WTC11 (cell line): ENCODE measurements around the gene ARG2. TPM values are rescaled to one million over a fixed set of nuclear protein-coding genes. Genes with fewer than 3 reads are reported as not detected.

ENCODE experiments used
- ATAC-seq: fragments of 200-7000 bp; cut with Tn5 transposase; 2 replicates; pipeline ENCODE4 v1.10.0; 2021; ENCODE audit warnings: mild to moderate bottlenecking, moderate library complexity
- CTCF ChIA-PET: fragments of 300-600 bp; sonication (Branson Sonifier 250); formaldehyde crosslinking; loops from one replicate; lab custom pipeline; 2021; ENCODE audit warnings: antibody characterized with exemption; lab: Charles Lee
- POLR2A ChIA-PET: fragments of 350-600 bp; sonication (Branson Sonifier 250); formaldehyde crosslinking; loops from one replicate; lab custom pipeline; 2021; ENCODE audit warnings: antibody characterized with exemption; lab: Charles Lee
- DNase-seq: peaks from one replicate; pipeline ENCODE4 v3.0.0; 2021; ENCODE audit warnings: low spot score
- H3K27ac Mint-ChIP-seq: 2 replicates; pipeline ENCODE4 v1.8.0; 2021; ENCODE audit warnings: mixed read lengths
- H3K27me3 Mint-ChIP-seq: 2 replicates; pipeline ENCODE4 v1.8.0; 2021; ENCODE audit warnings: low read depth, mild to moderate bottlenecking, moderate library complexity, mixed read lengths
- H3K36me3 Mint-ChIP-seq: 2 replicates; pipeline ENCODE4 v1.8.0; 2021; ENCODE audit warnings: mixed read lengths
- H3K4me1 Mint-ChIP-seq: 2 replicates; pipeline ENCODE4 v1.8.0; 2022; ENCODE audit warnings: mixed read lengths
- H3K4me3 Mint-ChIP-seq: 2 replicates; pipeline ENCODE4 v1.8.0; 2021; ENCODE audit warnings: mild to moderate bottlenecking, moderate library complexity, mixed read lengths
- H3K9me3 Mint-ChIP-seq: 2 replicates; pipeline ENCODE4 v1.8.0; 2021; ENCODE audit warnings: mixed read lengths
- ARID4B ChIP-seq: sonication (generic); formaldehyde crosslinking; IDR thresholded peaks from 2 replicates; pipeline ENCODE4 v1.8.0; 2023; ENCODE audit warnings: missing genetic modification reagents, mild to moderate bottlenecking, borderline replicate concordance
- CDX4 ChIP-seq: fragments of 250-450 bp; sonication (Bioruptor Pico); IDR thresholded peaks from 2 replicates; pipeline ENCODE4 v1.9.0; 2021; ENCODE audit warnings: moderate library complexity, mild to moderate bottlenecking, inconsistent platforms, borderline replicate concordance
- E2F1 ChIP-seq: sonication (generic); formaldehyde crosslinking; IDR thresholded peaks from 2 replicates; pipeline ENCODE4 v1.8.0; 2022; ENCODE audit warnings: mild to moderate bottlenecking, missing genetic modification reagents
- E2F4 ChIP-seq: sonication (generic); formaldehyde crosslinking; IDR thresholded peaks from 2 replicates; pipeline ENCODE4 v1.8.1; 2022; ENCODE audit warnings: low read depth, mild to moderate bottlenecking, moderate library complexity, missing genetic modification reagents, borderline replicate concordance
- FOXJ3 ChIP-seq: sonication (generic); formaldehyde crosslinking; IDR thresholded peaks from 2 replicates; pipeline ENCODE4 v1.9.0; 2021; ENCODE audit warnings: missing genetic modification reagents, mild to moderate bottlenecking, borderline replicate concordance
- FOXK1 ChIP-seq: sonication (generic); formaldehyde crosslinking; IDR thresholded peaks from 2 replicates; pipeline ENCODE4 v1.8.0; 2022; ENCODE audit warnings: mild to moderate bottlenecking, moderate library complexity, missing genetic modification reagents
- GABPB1 ChIP-seq: sonication (generic); formaldehyde crosslinking; IDR thresholded peaks from 2 replicates; pipeline ENCODE4 v1.8.1; 2023; ENCODE audit warnings: mild to moderate bottlenecking, missing genetic modification reagents
- HMGA2 ChIP-seq: fragments of 250-450 bp; sonication (Bioruptor Pico); IDR thresholded peaks from 2 replicates; pipeline ENCODE4 v1.4.0; 2021; ENCODE audit warnings: mild to moderate bottlenecking, moderate library complexity
- IRF2 ChIP-seq: sonication (generic); formaldehyde crosslinking; IDR thresholded peaks from 2 replicates; pipeline ENCODE4 v1.8.0; 2022; ENCODE audit warnings: low read depth, missing genetic modification reagents, borderline replicate concordance
- MAX ChIP-seq: sonication (generic); formaldehyde crosslinking; IDR thresholded peaks from 2 replicates; pipeline ENCODE4 v1.8.0; 2022; ENCODE audit warnings: mild to moderate bottlenecking, missing genetic modification reagents
- NFATC4 ChIP-seq: fragments of 250-450 bp; sonication (Bioruptor Pico); IDR thresholded peaks from 2 replicates; pipeline ENCODE4 v1.9.0; 2021; ENCODE audit warnings: mild to moderate bottlenecking
- NFE2L1 ChIP-seq: sonication (generic); formaldehyde crosslinking; IDR thresholded peaks from 2 replicates; pipeline ENCODE4 v1.8.1; 2023; ENCODE audit warnings: missing genetic modification reagents
- NFYB ChIP-seq: sonication (generic); formaldehyde crosslinking; conservative IDR thresholded peaks from 2 replicates; pipeline ENCODE4 v1.8.0; 2022; ENCODE audit warnings: low read depth, missing genetic modification reagents
- NR1H2 ChIP-seq: sonication (generic); formaldehyde crosslinking; IDR thresholded peaks from 2 replicates; pipeline ENCODE4 v1.9.0; 2021; ENCODE audit warnings: mild to moderate bottlenecking, moderate library complexity, missing genetic modification reagents
- OVOL2 ChIP-seq: fragments of 250-450 bp; sonication (Bioruptor Pico); IDR thresholded peaks from 2 replicates; pipeline ENCODE4 v1.9.0; 2021; ENCODE audit warnings: mild to moderate bottlenecking, borderline replicate concordance
- PRDM15 ChIP-seq: sonication (generic); formaldehyde crosslinking; IDR thresholded peaks from 2 replicates; pipeline ENCODE4 v1.8.0; 2022; ENCODE audit warnings: missing genetic modification reagents
- PREB ChIP-seq: sonication (generic); formaldehyde crosslinking; IDR thresholded peaks from 2 replicates; pipeline ENCODE4 v1.8.1; 2022; ENCODE audit warnings: mild to moderate bottlenecking, missing genetic modification reagents, moderate library complexity, borderline replicate concordance
- PRRX2 ChIP-seq: fragments of 250-450 bp; sonication (Bioruptor Pico); IDR thresholded peaks from 2 replicates; pipeline ENCODE4 v1.8.0; 2021; ENCODE audit warnings: mild to moderate bottlenecking
- TEAD1 ChIP-seq: sonication (generic); formaldehyde crosslinking; IDR thresholded peaks from 2 replicates; pipeline ENCODE4 v1.8.0; 2022; ENCODE audit warnings: mild to moderate bottlenecking, missing genetic modification reagents
- ZBTB43 ChIP-seq: sonication (generic); formaldehyde crosslinking; IDR thresholded peaks from 2 replicates; pipeline ENCODE4 v1.8.1; 2023; ENCODE audit warnings: mild to moderate bottlenecking, missing genetic modification reagents
- total RNA-seq: library from RNA; stranded (reverse); gene quantifications from 3 replicates; pipeline ENCODE4 v1.2.3, GENCODE V29; 2021

Gene ARG2
- total RNA-seq, 1 experiment from 2014 or later: 29.8 TPM

GRCh38 chr14:67690011-67690410 is 70.3 kb downstream of the ARG2 start (continued):
- TF ChIP-seq PREB (CRISPR knock-in tag) (no peak), PRRX2 (CRISPR knock-in tag) (no peak), HMGA2 (no peak), NFATC4 (no peak), CDX4 (CRISPR knock-in tag) (no peak)

GRCh38 chr14:67694791-67695393 is 75.2 kb downstream of the ARG2 start:
- ChIA-PET CTCF (interaction anchor here (0.5 to 2.6 kb wide), 14 partner anchors 10 to 335 kb away, joined by 3 to 23 read pairs (median 4); partner anchors contain the start of genes ARG2, ATP6V1D and PIGH), POLR2A (interaction anchor here (0.6 to 2.1 kb wide), 16 partner anchors 10 to 335 kb away, joined by 3 to 21 read pairs (median 4); partner anchors contain the start of genes ARG2, ATP6V1D, EIF2S1 and PIGH)
- peaks cover 11% of the 10 kb centered on the region for H3K4me1 Mint-ChIP-seq
- DNase-seq (peak; percentile 70), ATAC-seq (peak; percentile 88)
- peaks cover 35% of the 10 kb centered on the region for H3K36me3 Mint-ChIP-seq
- H3K27ac Mint-ChIP-seq: peak overlapping the region; percentile 99
- peaks cover 11% of the 10 kb centered on the region for H3K27me3 Mint-ChIP-seq
- peak overlapping the region; percentile 96 for H3K4me3 Mint-ChIP-seq
- no peaks in the 10 kb centered on the region for H3K9me3 Mint-ChIP-seq
- 0 out of 2 replicates have a peak, but pooled peaks have one; percentile 37 for TF ChIP-seq TEAD1 (CRISPR knock-in tag)
- TF ChIP-seq MAX (CRISPR knock-in tag): peak; percentile 14
- peak; percentile 22; the same call in 1 of the 2 replicates for TF ChIP-seq FOXJ3 (CRISPR knock-in tag)
- 0 out of 2 replicates have a peak, but pooled peaks have one; percentile 5 for TF ChIP-seq NR1H2 (CRISPR knock-in tag)
- TF ChIP-seq ZBTB43 (CRISPR knock-in tag): no peak
- TF ChIP-seq PRDM15 (CRISPR knock-in tag): no peak
- no peak for TF ChIP-seq OVOL2
- TF ChIP-seq NFE2L1 (CRISPR knock-in tag): peak; percentile 63; the same call in 1 of the 2 replicates
- TF ChIP-seq NFYB (CRISPR knock-in tag): peak; percentile 49
- TF ChIP-seq E2F4: no peak
- 0 out of 2 replicates have a peak, but pooled peaks have one; percentile 56 for TF ChIP-seq E2F1
- TF ChIP-seq FOXK1 (CRISPR knock-in tag): 0 out of 2 replicates have a peak, but pooled peaks have one; percentile 47
- 0 out of 2 replicates have a peak, but pooled peaks have one; percentile 11 for TF ChIP-seq GABPB1 (CRISPR knock-in tag)
- TF ChIP-seq ARID4B (CRISPR knock-in tag): peak; percentile 33; the same call in 1 of the 2 replicates
- no peak for TF ChIP-seq IRF2
